Measurements from ENCODE around the gene PSPN.
A peak's percentile ranks its signal among the peaks of the same experiment; 100 is the strongest.

PSPN gene

GRCh38 chr19:6373096-6373812 is 2.5 kb downstream of the PSPN start:
- Histone ChIP-seq H3K18ac (ENCODE audit: low read length) (peak overlapping the region; percentile 96), H4K12ac (ENCODE audit: low read depth, low read length) (peak overlapping the region; percentile 88), H2BK5ac (ENCODE audit: low read depth, low read length, poor library complexity) (peak overlapping the region; percentile 95), H2AK5ac (ENCODE audit: low read length) (no peak overlapping the region), H3K9me3 (ENCODE audit: insufficient read depth, low read depth, low read length) (peaks cover 1% of the 10 kb centered on the region), H3K79me2 (ENCODE audit: control insufficient read depth, insufficient read depth, low read length, poor library complexity) (peaks cover 2% of the 10 kb centered on the region), H2BK120ac (ENCODE audit: insufficient read depth, low read length, poor library complexity) (peak overlapping the region; percentile 95), H4K8ac (ENCODE audit: low read depth, low read length) (peak overlapping the region; percentile 95), H3K27me3 (ENCODE audit: insufficient read depth, low read length) (no peaks in the 10 kb centered on the region), H3K4me3 (ENCODE audit: low read depth, low read length) (peak overlapping the region; percentile 95), H3K4me1 (ENCODE audit: control insufficient read depth in 1 of 2, insufficient read depth in 2 of 2, low read length in 2 of 2) (peaks cover 6 to 19% of the 10 kb centered on the region in 2 experiments), H3K4ac (ENCODE audit: low read depth, low read length) (peak overlapping the region; percentile 92), H3K27ac (ENCODE audit: low read depth, low read length) (peak overlapping the region; percentile 97), H4K91ac (ENCODE audit: low read depth, low read length) (peak overlapping the region; percentile 97), H2BK12ac (ENCODE audit: low read length) (no peak overlapping the region), H3K23ac (ENCODE audit: low read length) (no peak overlapping the region), H2AFZ (ENCODE audit: insufficient read depth, low read length, poor library complexity) (peak overlapping the region; percentile 97), H3K4me2 (ENCODE audit: low read length) (peak overlapping the region; percentile 81), H3K14ac (ENCODE audit: low read length) (peak overlapping the region; percentile 98), H3K79me1 (ENCODE audit: low read length) (peaks cover 10% of the 10 kb centered on the region), H3K9ac (ENCODE audit: low read length) (peak overlapping the region; percentile 81), H3K36me3 (ENCODE audit: control insufficient read depth in 1 of 2, insufficient read depth in 2 of 2, low read length in 2 of 2) (peaks cover 23 to 31% of the 10 kb centered on the region in 2 experiments)
- DNase-seq, result peak; percentile 88 to 90
- no CpG with 5 or more reads among the region's 53 CpGs for WGBS (ENCODE audit: extremely low coverage, insufficient coverage, insufficient read length)

- Histone ChIP-seq H3K9ac (ENCODE audit: low read length) (peak within 1 kb of the TSS; percentile 81), H3K14ac (ENCODE audit: low read length) (peak within 1 kb of the TSS; percentile 98), H3K4ac (ENCODE audit: low read depth, low read length) (peak within 1 kb of the TSS; percentile 92), H3K4me3 (ENCODE audit: low read depth, low read length) (peak within 1 kb of the TSS; percentile 95), H2BK5ac (ENCODE audit: low read depth, low read length, poor library complexity) (peak within 1 kb of the TSS; percentile 95), H2AK5ac (ENCODE audit: low read length) (peak within 1 kb of the TSS; percentile 92), H2AFZ (ENCODE audit: insufficient read depth, low read length, poor library complexity) (peak within 1 kb of the TSS; percentile 97), H3K79me2 (ENCODE audit: control insufficient read depth, insufficient read depth, low read length, poor library complexity) (peaks cover 2% of the 10 kb centered on the region), H4K8ac (ENCODE audit: low read depth, low read length) (peak within 1 kb of the TSS; percentile 97), H3K79me1 (ENCODE audit: low read length) (peaks cover 10% of the 10 kb centered on the region), H3K4me1 (ENCODE audit: control insufficient read depth in 1 of 2, insufficient read depth in 2 of 2, low read length in 2 of 2) (peaks cover 6 to 14% of the 10 kb centered on the region in 2 experiments), H4K91ac (ENCODE audit: low read depth, low read length) (peak within 1 kb of the TSS; percentile 97), H3K4me2 (ENCODE audit: low read length) (peak within 1 kb of the TSS; percentile 81), H3K36me3 (ENCODE audit: control insufficient read depth in 1 of 2, insufficient read depth in 2 of 2, low read length in 2 of 2) (peaks cover 29 to 34% of the 10 kb centered on the region in 2 experiments), H3K18ac (ENCODE audit: low read length) (peak within 1 kb of the TSS; percentile 96), H2BK12ac (ENCODE audit: low read length) (no peak within 1 kb of the TSS), H3K9me3 (ENCODE audit: insufficient read depth, low read depth, low read length) (peaks cover 1% of the 10 kb centered on the region), H3K27ac (ENCODE audit: low read depth, low read length) (peak within 1 kb of the TSS; percentile 97), H4K12ac (ENCODE audit: low read depth, low read length) (peak within 1 kb of the TSS; percentile 88), H2BK120ac (ENCODE audit: insufficient read depth, low read length, poor library complexity) (peak within 1 kb of the TSS; percentile 95), H3K27me3 (ENCODE audit: insufficient read depth, low read length) (no peaks in the 10 kb centered on the region), H3K23ac (ENCODE audit: low read length) (no peak within 1 kb of the TSS)
- no CpG with 5 or more reads among the region's 47 CpGs for WGBS (ENCODE audit: extremely low coverage, insufficient coverage, insufficient read length)
- peak; percentile 100 for DNase-seq
Observed at GRCh38 chr19:6372594-6373095, 3.1 kb downstream of the PSPN start, which contains the start of gene ALKBH7. ALKBH7 (plus strand) TSS chr19:6372794; CDS start chr19:6372821, 27 bp downstream.

GRCh38 chr19:6364353-6364752 is 11.4 kb downstream of the PSPN start:
- H3K9me3 ChIP-seq (ENCODE audit: insufficient read depth, low read depth, low read length), result no peaks in the 10 kb centered on the region
- no peak overlapping the region for H2BK5ac ChIP-seq (ENCODE audit: low read depth, low read length, poor library complexity)
- no peak overlapping the region for H2BK120ac ChIP-seq (ENCODE audit: insufficient read depth, low read length, poor library complexity)
- peaks cover 40 to 43% of the 10 kb centered on the region in 2 experiments for H3K36me3 ChIP-seq (ENCODE audit: control insufficient read depth in 1 of 2, insufficient read depth in 2 of 2, low read length in 2 of 2)
- H2AFZ ChIP-seq (ENCODE audit: insufficient read depth, low read length, poor library complexity), result no peak overlapping the region
- no peak overlapping the region for H4K91ac ChIP-seq (ENCODE audit: low read depth, low read length)
- H3K4me2 ChIP-seq (ENCODE audit: low read length), result no peak overlapping the region
- no peak overlapping the region for H3K23ac ChIP-seq (ENCODE audit: low read length)
- H3K14ac ChIP-seq (ENCODE audit: low read length), result no peak overlapping the region
- no peak overlapping the region for H2BK12ac ChIP-seq (ENCODE audit: low read length)
- no peak overlapping the region for H4K12ac ChIP-seq (ENCODE audit: low read depth, low read length)
- H3K4ac ChIP-seq (ENCODE audit: low read depth, low read length), result no peak overlapping the region
- H3K27me3 ChIP-seq (ENCODE audit: insufficient read depth, low read length), result no peaks in the 10 kb centered on the region
- H3K4me3 ChIP-seq (ENCODE audit: low read depth, low read length), result no peak overlapping the region
- DNase-seq, result no peak
- H3K79me2 ChIP-seq (ENCODE audit: control insufficient read depth, insufficient read depth, low read length, poor library complexity), result peaks cover 10% of the 10 kb centered on the region
- peaks cover 8% of the 10 kb centered on the region for H3K79me1 ChIP-seq (ENCODE audit: low read length)
- H3K18ac ChIP-seq (ENCODE audit: low read length), result no peak overlapping the region
- H4K8ac ChIP-seq (ENCODE audit: low read depth, low read length), result no peak overlapping the region
- no peak overlapping the region for H3K9ac ChIP-seq (ENCODE audit: low read length)
- peaks cover 3 to 5% of the 10 kb centered on the region in 2 experiments for H3K4me1 ChIP-seq (ENCODE audit: control insufficient read depth in 1 of 2, insufficient read depth in 2 of 2, low read length in 2 of 2)
- H3K27ac ChIP-seq (ENCODE audit: low read depth, low read length), result no peak overlapping the region
- no peak overlapping the region for H2AK5ac ChIP-seq (ENCODE audit: low read length)
- WGBS (ENCODE audit: extremely low coverage, insufficient coverage, insufficient read length), result no CpG with 5 or more reads among the region's 21 CpGs

GRCh38 chr19:6362351-6362801 is 13.4 kb downstream of the PSPN start:
- Histone ChIP-seq H2AK5ac (ENCODE audit: low read length) (no peak overlapping the region), H3K14ac (ENCODE audit: low read length) (no peak overlapping the region), H2BK12ac (ENCODE audit: low read length) (no peak overlapping the region), H3K4me1 (ENCODE audit: control insufficient read depth in 1 of 2, insufficient read depth in 2 of 2, low read length in 2 of 2) (peaks cover 3 to 7% of the 10 kb centered on the region in 2 experiments), H3K27me3 (ENCODE audit: insufficient read depth, low read length) (no peaks in the 10 kb centered on the region), H4K8ac (ENCODE audit: low read depth, low read length) (peak overlapping the region; percentile 99), H3K23ac (ENCODE audit: low read length) (no peak overlapping the region), H4K12ac (ENCODE audit: low read depth, low read length) (peak overlapping the region; percentile 4), H3K79me1 (ENCODE audit: low read length) (peaks cover 8% of the 10 kb centered on the region), H3K79me2 (ENCODE audit: control insufficient read depth, insufficient read depth, low read length, poor library complexity) (peaks cover 10% of the 10 kb centered on the region), H4K91ac (ENCODE audit: low read depth, low read length) (peak overlapping the region; percentile 96), H2BK5ac (ENCODE audit: low read depth, low read length, poor library complexity) (no peak overlapping the region), H3K4ac (ENCODE audit: low read depth, low read length) (peak overlapping the region; percentile 88), H2BK120ac (ENCODE audit: insufficient read depth, low read length, poor library complexity) (no peak overlapping the region), H3K9me3 (ENCODE audit: insufficient read depth, low read depth, low read length) (no peaks in the 10 kb centered on the region), H3K36me3 (ENCODE audit: control insufficient read depth in 1 of 2, insufficient read depth in 2 of 2, low read length in 2 of 2) (peaks cover 28 to 30% of the 10 kb centered on the region in 2 experiments), H3K27ac (ENCODE audit: low read depth, low read length) (no peak overlapping the region), H3K9ac (ENCODE audit: low read length) (peak overlapping the region; percentile 34), H3K4me2 (ENCODE audit: low read length) (peak overlapping the region; percentile 77), H3K18ac (ENCODE audit: low read length) (no peak overlapping the region), H3K4me3 (ENCODE audit: low read depth, low read length) (peak overlapping the region; percentile 92), H2AFZ (ENCODE audit: insufficient read depth, low read length, poor library complexity) (no peak overlapping the region)
- peak in 1 of 2 donors; percentile 6 for DNase-seq
- no CpG with 5 or more reads among the region's 11 CpGs for WGBS (ENCODE audit: extremely low coverage, insufficient coverage, insufficient read length)
